Urothelium cell line (cell line): ENCODE data around the gene PLA2G4D.
A peak's percentile ranks its signal among the peaks of the same experiment; 100 is the strongest.

ENCODE experiments used
- DNase-seq: peaks from one replicate; pipeline ENCODE4 v3.0.0; 2011; ENCODE audit warnings: low spot score, mixed read lengths
- FAIRE-seq: peaks from 2 replicates; lab custom pipeline; 2011; peaks lifted over from hg19 to GRCh38; lab: Jason Lieb, UNC

The PLA2G4D gene

GRCh38 chr15:42129364-42129763 lies 35.0 kb upstream of the PLA2G4D start:
- DNase-seq: no peak
- FAIRE-seq: no peak

- DNase-seq (no peak), FAIRE-seq (no peak)
Observed at GRCh38 chr15:42128476-42128875, 34.1 kb upstream of the PLA2G4D start.

DNA sequence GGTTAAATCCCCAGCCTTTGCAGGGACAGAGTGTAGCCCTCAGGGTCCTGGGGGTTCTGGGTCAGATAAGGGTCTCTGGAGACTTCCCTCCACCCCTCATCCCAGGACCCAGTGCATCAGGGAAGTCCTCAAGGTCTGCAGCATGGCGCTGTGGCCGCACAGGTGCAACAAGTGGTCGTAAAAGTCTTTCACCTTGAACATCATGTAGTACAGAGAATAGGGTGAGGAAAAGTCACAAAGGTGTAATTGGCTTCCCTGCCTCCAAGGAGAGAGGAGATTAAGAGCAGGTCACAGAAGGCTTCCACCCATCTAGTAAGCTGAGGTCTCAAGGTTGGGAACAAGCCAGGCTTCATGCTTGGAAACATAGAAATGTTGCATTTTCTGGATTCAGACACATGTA lies 29.2 kb upstream of the PLA2G4D start:
- no peak for FAIRE-seq
- DNase-seq: no peak

DNA sequence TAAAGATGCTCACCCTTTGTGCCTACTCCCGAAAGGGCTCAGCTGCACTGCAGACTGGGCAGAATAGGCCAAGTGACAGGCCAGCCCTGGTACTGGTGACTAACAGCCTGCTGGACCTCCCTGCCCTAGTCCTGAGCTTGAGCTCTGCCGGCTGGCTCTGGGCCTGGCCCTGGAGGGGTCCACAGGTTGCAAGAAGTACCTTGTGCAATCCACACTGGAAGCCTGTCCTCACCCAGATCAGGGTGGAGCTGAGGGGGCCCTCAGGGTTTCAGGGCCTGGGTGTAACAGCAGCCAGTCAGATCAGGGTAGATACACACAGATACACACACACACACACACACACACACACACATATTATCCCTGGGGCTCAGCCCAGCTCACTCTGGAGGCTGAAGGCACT lies 27.3 kb upstream of the PLA2G4D start:
- FAIRE-seq (no peak), DNase-seq (no peak)

DNA sequence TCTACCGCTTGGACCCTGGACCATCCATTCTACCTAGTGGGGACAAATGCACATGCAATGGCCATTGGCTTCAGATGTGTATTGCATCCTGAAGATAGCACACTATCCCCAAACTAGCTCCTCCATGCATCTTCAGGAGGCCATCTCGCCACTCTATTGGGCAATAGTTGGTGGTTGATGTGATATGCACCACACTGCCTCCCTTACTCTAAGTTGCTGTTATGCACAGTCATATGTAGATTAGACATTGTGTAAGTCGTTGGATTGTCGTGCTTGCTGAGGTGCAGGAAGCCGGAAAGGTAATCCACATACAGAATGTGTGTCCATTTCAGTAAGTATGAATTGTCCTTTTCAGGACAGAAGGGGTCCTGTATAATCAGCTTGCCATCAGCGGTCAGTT lies 26.7 kb upstream of the PLA2G4D start:
- no peak for DNase-seq
- FAIRE-seq: no peak

- no peak for DNase-seq
- no peak for FAIRE-seq
Observed at GRCh38 chr15:42120285-42120684, 25.9 kb upstream of the PLA2G4D start.

DNA sequence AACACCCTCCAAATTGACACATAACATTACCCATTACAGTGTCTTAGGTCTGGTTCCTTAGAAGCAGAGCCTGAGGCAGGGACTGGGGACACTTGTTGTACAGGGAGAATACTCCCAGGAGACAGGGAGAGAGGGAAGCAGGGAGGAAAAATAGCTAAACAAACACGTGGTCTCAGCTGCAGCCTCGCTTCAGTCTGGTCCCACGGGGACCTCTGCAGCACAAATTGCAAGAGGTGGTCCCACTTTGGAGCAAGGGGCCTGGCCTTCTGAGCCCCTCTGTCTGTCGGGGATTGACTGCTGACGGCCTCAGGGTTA lies 25.0 kb upstream of the PLA2G4D start:
- no peak for DNase-seq
- FAIRE-seq: no peak

GRCh38 chr15:42118650-42119445 lies 24.5 kb upstream of the PLA2G4D start:
- FAIRE-seq (no peak), DNase-seq (no peak)

- no peak for DNase-seq
- FAIRE-seq: no peak
Observed at GRCh38 chr15:42111924-42112323, 17.6 kb upstream of the PLA2G4D start.

DNA sequence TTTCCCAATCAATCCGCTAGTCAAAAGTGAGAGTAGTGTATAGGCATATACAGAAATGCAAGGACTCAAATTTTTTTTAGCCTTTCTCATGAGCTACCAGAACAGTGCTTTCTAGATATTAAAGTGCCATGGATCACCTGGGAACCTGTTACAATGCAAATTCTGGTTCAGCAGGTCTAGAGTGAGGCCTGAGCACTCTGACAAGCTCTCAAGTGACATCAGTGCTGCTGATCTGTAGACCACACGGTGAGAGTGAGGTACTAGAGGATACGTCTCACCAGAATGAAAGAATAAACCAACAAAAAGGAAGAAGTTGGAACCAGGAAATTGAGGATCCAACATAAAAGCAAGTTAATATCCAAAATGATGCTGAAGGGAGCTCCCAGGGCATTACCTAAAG lies 16.0 kb upstream of the PLA2G4D start:
- no peak for DNase-seq
- FAIRE-seq: no peak

DNA sequence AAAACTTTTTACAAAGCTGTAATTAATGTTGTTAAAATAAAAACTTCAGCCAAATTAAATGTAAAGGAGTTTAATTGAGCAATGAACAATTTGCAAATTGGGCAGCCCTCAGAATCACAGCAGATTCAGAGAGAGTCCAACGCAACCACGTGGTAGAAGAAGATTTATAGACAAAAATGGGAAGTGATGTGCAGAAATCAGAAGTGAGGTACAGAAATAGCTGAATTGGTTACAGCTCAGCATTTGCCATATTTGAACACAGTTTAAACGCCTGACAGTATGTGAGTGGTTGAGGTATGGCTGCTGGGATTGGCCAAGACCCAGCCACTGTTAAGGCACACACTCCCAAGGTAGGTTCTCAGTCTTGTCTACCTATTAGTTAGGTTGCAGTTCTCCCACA lies 14.4 kb upstream of the PLA2G4D start:
- FAIRE-seq (no peak), DNase-seq (no peak)

GRCh38 chr15:42108189-42108588 lies 13.8 kb upstream of the PLA2G4D start:
- FAIRE-seq (no peak), DNase-seq (no peak)

DNA sequence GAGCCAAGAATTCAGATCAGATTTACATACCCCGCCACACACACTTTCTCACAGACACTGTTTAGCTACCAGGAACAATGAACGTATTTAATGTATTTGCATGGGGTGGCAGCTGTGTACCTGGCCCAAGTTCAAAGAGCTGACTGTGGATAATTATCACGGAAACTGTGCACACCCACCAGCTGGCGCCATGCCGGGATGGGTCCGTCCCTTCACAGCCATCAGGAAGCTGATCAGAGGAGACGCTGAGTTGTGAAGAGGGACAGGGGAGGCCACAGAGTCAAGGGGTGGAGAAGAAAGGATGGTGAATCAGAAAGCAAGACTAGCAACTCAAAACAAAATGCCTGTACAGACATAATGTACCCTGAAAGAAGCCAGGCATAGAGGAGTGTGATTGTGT lies 13.1 kb upstream of the PLA2G4D start:
- no peak for DNase-seq
- FAIRE-seq: no peak

GRCh38 chr15:42106288-42106687 lies 11.9 kb upstream of the PLA2G4D start:
- FAIRE-seq (no peak), DNase-seq (no peak)

DNA sequence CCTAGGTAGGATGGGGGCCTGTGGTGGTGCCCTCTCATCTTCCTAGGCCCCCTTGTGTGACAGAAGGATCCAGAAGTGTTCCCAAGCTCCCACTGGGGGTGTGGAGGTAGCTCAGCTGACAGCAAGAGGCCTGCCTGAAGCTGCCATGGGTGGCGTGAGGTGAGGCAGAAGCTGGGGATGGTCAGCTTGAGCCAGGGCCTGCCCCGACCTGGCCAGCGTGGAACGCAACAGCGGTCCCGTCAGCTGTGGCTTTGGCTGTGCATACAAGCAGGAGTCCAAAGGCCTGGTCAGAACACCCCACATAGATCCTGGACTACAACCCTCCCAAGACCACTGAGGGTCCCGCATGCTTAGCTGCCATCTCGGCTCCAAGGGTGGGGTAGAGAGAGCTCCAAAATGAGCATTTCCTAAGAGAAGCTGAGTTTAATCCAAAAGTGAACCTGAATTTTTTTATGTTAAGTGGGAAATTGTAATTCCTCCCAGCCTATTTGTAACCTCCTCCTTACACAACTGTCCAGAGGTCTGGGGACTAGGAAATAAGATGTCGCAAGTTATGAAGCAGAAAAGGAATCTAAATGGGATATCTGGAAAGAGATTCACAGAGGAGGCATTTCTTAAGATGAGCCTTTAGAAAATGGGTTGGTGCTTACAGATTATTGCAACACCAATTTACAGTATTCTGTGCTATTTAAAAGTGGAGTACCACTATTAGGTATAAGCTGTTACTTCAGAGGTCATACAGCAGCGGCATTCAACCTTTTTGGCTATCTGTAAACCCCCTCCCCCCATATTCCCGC lies 9.9 kb upstream of the PLA2G4D start:
- DNase-seq: no peak
- no peak for FAIRE-seq

DNA sequence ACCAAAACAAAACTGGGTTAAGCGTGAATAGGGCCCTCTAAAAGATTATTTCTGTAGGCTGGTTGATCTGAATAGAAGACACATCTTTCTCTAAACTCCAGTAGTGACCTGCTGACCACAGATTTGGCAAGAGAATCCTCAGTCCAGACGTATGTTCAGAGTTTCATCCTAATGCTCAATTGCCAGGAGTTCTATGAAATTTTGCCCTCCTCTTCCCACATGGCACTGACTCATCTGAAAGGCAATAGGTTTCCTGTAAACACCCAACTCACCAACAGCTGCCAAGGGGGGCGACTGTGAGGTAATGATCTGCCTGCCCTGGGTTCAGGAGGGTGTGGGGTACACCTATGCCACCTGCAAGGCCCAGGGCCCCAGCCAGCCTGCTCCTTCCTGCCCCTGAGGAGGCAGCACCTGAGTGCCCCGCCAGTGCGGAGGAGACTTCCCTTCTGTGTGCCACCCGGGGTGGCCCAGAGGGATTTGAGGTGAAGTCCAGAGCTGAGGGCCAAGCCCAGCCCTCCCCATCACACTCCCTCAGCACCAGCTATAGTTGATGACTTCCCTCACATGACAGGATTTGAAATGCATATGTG lies 8.4 kb upstream of the PLA2G4D start:
- no peak for FAIRE-seq
- DNase-seq: peak; percentile 60

DNA sequence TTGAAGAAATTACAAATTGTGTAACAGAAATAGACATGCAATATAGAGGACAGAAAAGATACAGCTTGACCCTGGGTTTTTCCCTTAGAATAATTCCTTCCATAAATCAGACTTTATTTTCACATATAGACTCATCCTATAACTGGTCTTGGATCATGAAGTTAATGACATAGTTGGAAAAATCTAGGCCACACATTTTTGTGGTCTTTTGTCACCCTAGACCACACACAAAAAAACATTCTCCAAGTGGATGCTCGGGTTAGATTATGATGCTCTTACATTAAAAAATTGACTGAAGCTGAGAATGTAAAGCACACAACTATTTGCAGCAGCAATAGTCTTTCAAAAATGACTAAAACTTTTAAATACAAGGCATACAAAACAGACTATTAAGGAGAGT lies 7.5 kb upstream of the PLA2G4D start:
- FAIRE-seq (no peak), DNase-seq (no peak)

GRCh38 chr15:42100021-42100800 lies 5.8 kb upstream of the PLA2G4D start:
- no peak for DNase-seq
- FAIRE-seq: no peak

- FAIRE-seq: no peak
- DNase-seq: no peak
Observed at GRCh38 chr15:42097018-42097417, 2.7 kb upstream of the PLA2G4D start.

DNA sequence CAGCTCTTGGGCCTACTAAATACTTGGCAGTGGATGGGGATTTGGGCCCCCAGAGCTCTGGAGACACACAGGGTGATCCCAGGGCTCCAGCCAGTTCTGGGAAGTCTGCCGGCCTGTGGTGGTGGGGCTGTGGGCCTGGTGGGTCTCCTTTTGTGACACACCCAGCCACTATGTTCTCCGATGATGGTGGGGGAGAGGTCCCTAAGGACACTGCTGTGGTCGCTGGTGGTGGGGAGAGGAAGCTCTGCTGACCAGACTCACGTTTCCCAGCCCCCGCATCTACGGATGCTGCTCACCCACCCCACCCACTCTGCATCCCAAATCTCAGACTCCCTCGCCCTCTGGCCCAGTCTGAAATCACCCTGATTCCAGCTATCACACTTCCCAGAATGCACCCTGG lies 396 bp downstream of the PLA2G4D start:
- no peak for FAIRE-seq
- DNase-seq: no peak
